ENCODE data around the gene ATRAID.

DNA sequence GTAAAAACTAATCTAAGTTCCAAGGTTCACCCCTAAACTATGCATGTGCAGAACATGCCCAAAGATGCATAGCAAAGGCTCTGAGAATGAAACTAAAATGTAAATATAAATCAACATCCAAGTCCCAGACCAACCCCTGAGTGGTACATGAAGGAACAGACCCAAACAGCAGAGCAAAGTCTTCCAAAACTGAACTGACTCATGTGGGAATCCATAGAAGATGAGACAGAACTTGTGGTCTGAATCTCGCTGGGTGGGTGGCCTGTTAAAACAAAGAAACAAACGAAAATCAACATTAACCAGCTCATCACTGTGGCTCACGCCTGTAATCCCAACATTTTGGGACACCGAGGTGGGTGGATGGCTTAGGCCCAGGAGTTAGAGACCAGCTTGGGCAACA is 29.5 kb upstream of the ATRAID start:
- TF ChIP-seq, protein P1, sequence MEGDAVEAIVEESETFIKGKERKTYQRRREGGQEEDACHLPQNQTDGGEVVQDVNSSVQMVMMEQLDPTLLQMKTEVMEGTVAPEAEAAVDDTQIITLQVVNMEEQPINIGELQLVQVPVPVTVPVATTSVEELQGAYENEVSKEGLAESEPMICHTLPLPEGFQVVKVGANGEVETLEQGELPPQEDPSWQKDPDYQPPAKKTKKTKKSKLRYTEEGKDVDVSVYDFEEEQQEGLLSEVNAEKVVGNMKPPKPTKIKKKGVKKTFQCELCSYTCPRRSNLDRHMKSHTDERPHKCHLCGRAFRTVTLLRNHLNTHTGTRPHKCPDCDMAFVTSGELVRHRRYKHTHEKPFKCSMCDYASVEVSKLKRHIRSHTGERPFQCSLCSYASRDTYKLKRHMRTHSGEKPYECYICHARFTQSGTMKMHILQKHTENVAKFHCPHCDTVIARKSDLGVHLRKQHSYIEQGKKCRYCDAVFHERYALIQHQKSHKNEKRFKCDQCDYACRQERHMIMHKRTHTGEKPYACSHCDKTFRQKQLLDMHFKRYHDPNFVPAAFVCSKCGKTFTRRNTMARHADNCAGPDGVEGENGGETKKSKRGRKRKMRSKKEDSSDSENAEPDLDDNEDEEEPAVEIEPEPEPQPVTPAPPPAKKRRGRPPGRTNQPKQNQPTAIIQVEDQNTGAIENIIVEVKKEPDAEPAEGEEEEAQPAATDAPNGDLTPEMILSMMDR (IDR thresholded peaks at IDR 0.05) = no peak
- no peak for TF ChIP-seq POLR2A (IDR thresholded peaks at IDR 0.05)
